D721Med (cell line): ENCODE results near the gene RTP3.
A peak's percentile ranks its signal among the peaks of the same experiment; 100 is the strongest.
"Not testable (repeated sequence)": the region's sequence is repeated elsewhere in the genome, so short reads cannot be mapped to it uniquely, and the experiment has no call there.

Experiments used
- DNase-seq: peaks from one replicate; pipeline ENCODE4 v3.0.0; 2011; ENCODE audit warnings: low spot score; ENCODE audit not compliant: insufficient read length
- FAIRE-seq: peaks from 2 replicates; lab custom pipeline; 2011; peaks lifted over from hg19 to GRCh38; lab: Jason Lieb, UNC
- CTCF ChIP-seq: IDR thresholded peaks from 2 replicates; pipeline ENCODE4 v1.5.1; 2012; ENCODE audit warnings: mild to moderate bottlenecking, control low read depth; ENCODE audit not compliant: insufficient read depth; ENCODE audit errors: missing control alignments

RTP3 gene

GRCh38 chr3:46491089-46492070, 6.4 kb upstream of the RTP3 start:
- FAIRE-seq, result no peak
- TF ChIP-seq CTCF, result no peak
- no peak for DNase-seq

GRCh38 chr3:46492890-46493547, 4.8 kb upstream of the RTP3 start:
- DNase-seq (no peak), FAIRE-seq (no peak)
- no peak for TF ChIP-seq CTCF

- DNase-seq, FAIRE-seq: not testable (repeated sequence)
Measured at GRCh38 chr3:46494491-46494890, 3.3 kb upstream of the RTP3 start.

GRCh38 chr3:46495901-46496456, 1.8 kb upstream of the RTP3 start:
- FAIRE-seq (no peak), DNase-seq (no peak)
- no peak for TF ChIP-seq CTCF

GRCh38 chr3:46496746-46497555, 825 bp upstream of the RTP3 start:
- peak; percentile 58 for TF ChIP-seq CTCF
- DNase-seq, result no peak

GRCh38 chr3:46498916-46499519, 1.2 kb downstream of the RTP3 start:
- TF ChIP-seq CTCF, result no peak
- FAIRE-seq (no peak), DNase-seq (no peak)

More at GRCh38 chr3:46496746-46497555, 825 bp upstream of the RTP3 start:
- no peak for FAIRE-seq
